ENCODE results near the gene PTDSS2. TPM values are rescaled to one million over a fixed set of nuclear protein-coding genes. Genes with fewer than 3 reads are reported as not detected.
A peak's percentile ranks its signal among the peaks of the same experiment; 100 is the strongest.

The PTDSS2 gene
- polyA plus RNA-seq, 3 donors, result 9.3 to 18.3 (median 12.4) TPM

GRCh38 chr11:437228-437870, 12.7 kb upstream of the PTDSS2 start:
- Mint-ChIP-seq H3K4me1 (no peaks in the 10 kb centered on the region), H3K9me3 (peaks cover 0 to 1% (median 0%) of the 10 kb centered on the region in 7 donors), H3K27ac (peak overlapping the region in 1 of 7 donors; percentile 20), H3K27me3 (ENCODE audit: low read depth in 3 of 3) (peaks cover 4 to 18% (median 4%) of the 10 kb centered on the region in 3 donors), H3K4me3 (no peak overlapping the region), H3K36me3 (no peaks in the 10 kb centered on the region)
- no peak overlapping the region for H3K27ac ChIP-seq (ENCODE audit: low read depth in 1 of 2, low read length in 2 of 2)
- H3K4me2 ChIP-seq (replicated peaks; ENCODE audit: extremely low read depth, low read length, poor library complexity, severe bottlenecking), result no peak overlapping the region
- H3K36me3 ChIP-seq (replicated peaks in 1 of 2; ENCODE audit: control insufficient read depth in 1 of 2, insufficient read depth in 2 of 2, low read length in 2 of 2), result no peaks in the 10 kb centered on the region
- no peak overlapping the region for H2AFZ ChIP-seq (ENCODE audit: insufficient read depth, low read depth, low read length, poor library complexity, severe bottlenecking)
- 93% methylated on average over 10 of the region's 17 CpGs for WGBS (ENCODE audit: insufficient coverage)
- no peaks in the 10 kb centered on the region for H4K20me1 ChIP-seq (ENCODE audit: insufficient read depth, low read length)
- H3K27me3 ChIP-seq (ENCODE audit: control insufficient read depth in 2 of 2, insufficient read depth in 2 of 2, low read length in 2 of 2), result peaks cover 0 to 9% of the 10 kb centered on the region in 2 donors
- intact Hi-C loops (cut with micrococcal nuclease), result no loop called here
- no peaks in the 10 kb centered on the region for H3K79me2 ChIP-seq (ENCODE audit: insufficient read depth, low read length)
- no peak for TF ChIP-seq CTCF (IDR thresholded peaks at IDR 0.05)
- no peaks in the 10 kb centered on the region for H3K9me3 ChIP-seq (replicated peaks in 1 of 2; ENCODE audit: control insufficient read depth in 1 of 2, insufficient read depth in 1 of 2, low read length in 2 of 2)
- H3K9ac ChIP-seq (ENCODE audit: insufficient read depth, low read length, poor library complexity, severe bottlenecking), result no peak overlapping the region
- H3K4me3 ChIP-seq (replicated peaks in 1 of 3; ENCODE audit: low read depth in 2 of 3, low read length in 3 of 3), result no peak overlapping the region
- H3K4me1 ChIP-seq (ENCODE audit: control insufficient read depth in 1 of 2, insufficient read depth in 2 of 2, low read length in 2 of 2), result no peaks in the 10 kb centered on the region
- no peak for DNase-seq

GRCh38 chr11:438101-438844, 11.8 kb upstream of the PTDSS2 start:
- H3K27ac ChIP-seq (ENCODE audit: low read depth in 1 of 2, low read length in 2 of 2), result no peak overlapping the region
- no peak overlapping the region for H3K4me3 ChIP-seq (replicated peaks in 1 of 3; ENCODE audit: low read depth in 2 of 3, low read length in 3 of 3)
- 94% methylated on average over 18 of the region's 21 CpGs for WGBS (ENCODE audit: insufficient coverage)
- H3K9me3 Mint-ChIP-seq, result no peaks in the 10 kb centered on the region
- no peaks in the 10 kb centered on the region for H3K36me3 Mint-ChIP-seq
- no peak overlapping the region for H3K4me2 ChIP-seq (replicated peaks; ENCODE audit: extremely low read depth, low read length, poor library complexity, severe bottlenecking)
- no peak overlapping the region for H2AFZ ChIP-seq (ENCODE audit: insufficient read depth, low read depth, low read length, poor library complexity, severe bottlenecking)
- no peaks in the 10 kb centered on the region for H3K9me3 ChIP-seq (replicated peaks in 1 of 2; ENCODE audit: control insufficient read depth in 1 of 2, insufficient read depth in 1 of 2, low read length in 2 of 2)
- H3K27me3 Mint-ChIP-seq (ENCODE audit: low read depth in 3 of 3), result peaks cover 4 to 25% (median 9%) of the 10 kb centered on the region in 3 donors
- H3K27ac Mint-ChIP-seq, result no peak overlapping the region
- H3K4me1 ChIP-seq (ENCODE audit: control insufficient read depth in 1 of 2, insufficient read depth in 2 of 2, low read length in 2 of 2), result no peaks in the 10 kb centered on the region
- H3K9ac ChIP-seq (ENCODE audit: insufficient read depth, low read length, poor library complexity, severe bottlenecking), result no peak overlapping the region
- peaks cover 0 to 13% of the 10 kb centered on the region in 2 donors for H3K27me3 ChIP-seq (ENCODE audit: control insufficient read depth in 2 of 2, insufficient read depth in 2 of 2, low read length in 2 of 2)
- no peaks in the 10 kb centered on the region for H4K20me1 ChIP-seq (ENCODE audit: insufficient read depth, low read length)
- H3K79me2 ChIP-seq (ENCODE audit: insufficient read depth, low read length), result no peaks in the 10 kb centered on the region
- no peaks in the 10 kb centered on the region for H3K4me1 Mint-ChIP-seq
- no peak overlapping the region for H3K4me3 Mint-ChIP-seq
- H3K36me3 ChIP-seq (replicated peaks in 1 of 2; ENCODE audit: control insufficient read depth in 1 of 2, insufficient read depth in 2 of 2, low read length in 2 of 2), result no peaks in the 10 kb centered on the region
- intact Hi-C loops (cut with micrococcal nuclease), result no loop called here
- DNase-seq, result no peak
- TF ChIP-seq CTCF (IDR thresholded peaks at IDR 0.05), result no peak

Measured in CD14-positive monocyte (primary cell).